ENCODE data around the gene ZBTB9. TPM values are rescaled to one million over a fixed set of nuclear protein-coding genes. Genes with fewer than 3 reads are reported as not detected.

The ZBTB9 gene, protein sequence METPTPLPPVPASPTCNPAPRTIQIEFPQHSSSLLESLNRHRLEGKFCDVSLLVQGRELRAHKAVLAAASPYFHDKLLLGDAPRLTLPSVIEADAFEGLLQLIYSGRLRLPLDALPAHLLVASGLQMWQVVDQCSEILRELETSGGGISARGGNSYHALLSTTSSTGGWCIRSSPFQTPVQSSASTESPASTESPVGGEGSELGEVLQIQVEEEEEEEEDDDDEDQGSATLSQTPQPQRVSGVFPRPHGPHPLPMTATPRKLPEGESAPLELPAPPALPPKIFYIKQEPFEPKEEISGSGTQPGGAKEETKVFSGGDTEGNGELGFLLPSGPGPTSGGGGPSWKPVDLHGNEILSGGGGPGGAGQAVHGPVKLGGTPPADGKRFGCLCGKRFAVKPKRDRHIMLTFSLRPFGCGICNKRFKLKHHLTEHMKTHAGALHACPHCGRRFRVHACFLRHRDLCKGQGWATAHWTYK
- 3.9 and 8.0 TPM in 2 replicates for total RNA-seq

DNA sequence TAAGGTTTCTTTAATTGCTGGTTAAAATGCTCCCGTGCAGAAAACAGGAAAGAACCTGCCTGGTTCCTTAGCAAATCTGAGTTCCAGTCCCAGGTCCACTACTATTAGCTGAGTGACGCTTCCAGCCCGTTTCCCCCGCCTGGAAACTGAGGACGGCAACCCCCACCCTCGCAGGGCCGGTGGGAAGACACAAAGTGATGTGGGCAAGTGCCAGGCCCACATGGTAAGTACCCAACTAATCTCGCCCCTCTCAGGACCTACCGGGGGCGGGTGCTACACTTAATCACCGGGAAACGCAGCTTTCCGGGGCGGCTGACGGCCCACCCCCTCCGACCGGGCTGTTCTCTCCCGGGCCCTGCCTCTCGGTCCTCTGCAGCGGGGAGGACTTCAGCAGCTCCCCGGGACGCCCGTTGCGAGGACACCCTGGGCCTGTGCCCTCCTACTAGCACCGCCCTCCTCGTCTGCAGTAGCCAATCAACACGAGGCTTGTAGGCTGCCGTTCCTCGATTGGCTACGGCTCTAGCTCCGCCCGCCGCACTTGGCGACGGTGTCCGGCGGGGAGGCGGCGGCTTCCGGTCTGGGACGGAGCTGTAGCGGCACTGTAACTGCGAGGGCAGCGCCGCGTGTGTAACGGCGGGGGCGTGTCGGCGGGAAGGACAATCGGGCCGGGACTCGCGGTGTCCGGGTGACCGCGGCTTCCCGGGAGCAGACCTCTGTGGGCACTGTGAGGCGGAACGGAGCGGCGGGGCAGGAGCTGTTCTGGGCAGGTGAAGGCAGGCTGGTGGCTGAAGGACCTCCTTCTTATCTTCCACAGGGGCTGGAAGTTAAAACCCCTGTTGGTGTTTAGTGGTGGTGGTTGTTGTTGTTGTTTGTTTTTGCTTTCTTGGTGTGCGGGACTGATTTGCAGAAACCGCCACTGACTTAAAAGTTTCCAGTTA, at the start of gene ZBTB9:
TSS of gene ZBTB9 (plus strand) at position 568 of the 938 bp plus-strand sequence. CDS start 525 bp downstream, outside the sequence.

DNA sequence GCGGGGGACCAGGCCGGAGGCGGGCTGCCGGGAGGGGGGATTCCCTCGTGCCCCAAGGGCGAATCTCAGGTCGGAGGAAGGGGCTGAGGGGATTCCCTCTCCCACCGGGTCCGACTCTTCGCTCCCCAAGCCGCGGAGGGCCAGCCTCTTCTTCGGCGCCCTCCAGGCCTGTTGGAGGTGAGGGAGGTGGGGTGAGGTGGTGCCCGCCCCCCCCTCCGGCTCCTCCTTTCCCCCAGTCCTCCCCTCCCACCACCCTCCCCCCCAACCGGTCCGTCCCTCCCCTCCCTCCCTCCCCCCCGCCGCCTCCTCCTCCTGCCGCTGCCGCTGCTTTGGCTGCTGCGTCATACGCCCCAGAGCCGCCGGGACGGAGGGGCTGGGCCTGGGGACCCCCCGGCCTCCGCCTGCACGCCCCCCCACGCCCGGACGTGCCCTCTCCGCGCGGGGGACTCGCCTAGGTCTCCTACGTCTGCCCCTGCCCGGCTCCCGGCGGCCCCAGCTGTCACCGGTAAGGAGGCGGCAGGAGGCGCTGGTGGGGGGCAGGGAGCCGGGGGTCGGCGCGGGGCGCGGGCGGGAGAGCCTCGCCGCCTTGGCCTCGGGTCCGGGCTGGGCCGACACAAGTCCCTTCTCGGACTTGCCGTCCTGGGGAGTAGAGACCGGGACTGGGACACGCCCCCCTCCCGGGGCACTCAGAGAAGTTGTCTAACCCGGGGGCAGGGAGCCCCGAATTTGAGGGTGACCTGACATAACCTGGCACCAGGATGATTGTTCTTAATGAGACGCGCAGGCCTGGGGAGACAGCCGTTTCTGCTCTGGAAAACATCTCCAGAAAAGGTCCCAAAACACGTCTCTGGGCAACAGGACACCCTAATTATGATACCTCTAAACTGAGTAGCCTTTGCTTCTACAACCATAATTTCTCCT, 43.4 kb upstream of the ZBTB9 start, which contains the start of gene PHF1:
TSS of gene PHF1 (plus strand) at position 304 of the 921 bp plus-strand sequence. CDS start 1,250 bp downstream, outside the sequence.

DNA sequence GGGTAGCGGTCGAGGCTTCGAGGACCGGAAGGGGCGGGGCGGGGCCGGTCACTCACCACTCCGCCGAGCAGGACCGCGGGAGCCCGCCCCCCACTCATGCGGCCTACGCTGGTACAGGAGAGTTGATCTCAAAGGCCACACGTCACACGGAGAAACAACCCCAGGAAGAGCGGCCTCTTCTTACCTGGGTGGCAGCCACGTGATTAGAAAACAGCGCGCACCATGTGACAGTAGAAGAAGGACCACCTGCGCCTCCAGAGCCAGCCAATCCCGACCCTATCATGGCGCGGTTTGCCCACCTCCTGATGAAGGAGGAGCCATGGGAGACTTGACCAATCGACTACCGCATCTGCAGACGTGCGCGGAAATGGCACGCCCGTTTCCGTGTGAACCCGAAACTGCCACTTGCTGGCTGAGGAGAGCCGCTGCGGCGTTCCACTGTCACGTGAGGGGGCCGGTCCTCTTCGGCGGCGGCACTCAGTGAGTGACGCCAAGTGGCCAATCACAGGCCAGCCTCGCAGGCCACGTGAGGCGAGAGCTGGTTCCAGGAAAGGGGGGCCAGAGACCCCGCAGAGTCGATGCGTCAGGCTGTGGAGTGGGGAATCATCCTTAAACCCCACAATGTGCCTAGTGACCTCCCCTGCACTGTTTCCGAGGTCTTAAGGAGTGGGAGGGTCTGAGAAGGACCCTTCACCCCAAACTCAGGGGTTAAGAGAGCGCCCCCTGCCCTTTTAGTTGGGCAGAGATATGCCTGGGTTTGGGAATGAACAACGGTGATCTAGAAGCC, 36.3 kb upstream of the ZBTB9 start, which contains the start of gene CUTA:
TSS of gene CUTA (minus strand) at position 205 of the 787 bp plus-strand sequence. CDS start at position 98, 107 bp downstream.

DNA sequence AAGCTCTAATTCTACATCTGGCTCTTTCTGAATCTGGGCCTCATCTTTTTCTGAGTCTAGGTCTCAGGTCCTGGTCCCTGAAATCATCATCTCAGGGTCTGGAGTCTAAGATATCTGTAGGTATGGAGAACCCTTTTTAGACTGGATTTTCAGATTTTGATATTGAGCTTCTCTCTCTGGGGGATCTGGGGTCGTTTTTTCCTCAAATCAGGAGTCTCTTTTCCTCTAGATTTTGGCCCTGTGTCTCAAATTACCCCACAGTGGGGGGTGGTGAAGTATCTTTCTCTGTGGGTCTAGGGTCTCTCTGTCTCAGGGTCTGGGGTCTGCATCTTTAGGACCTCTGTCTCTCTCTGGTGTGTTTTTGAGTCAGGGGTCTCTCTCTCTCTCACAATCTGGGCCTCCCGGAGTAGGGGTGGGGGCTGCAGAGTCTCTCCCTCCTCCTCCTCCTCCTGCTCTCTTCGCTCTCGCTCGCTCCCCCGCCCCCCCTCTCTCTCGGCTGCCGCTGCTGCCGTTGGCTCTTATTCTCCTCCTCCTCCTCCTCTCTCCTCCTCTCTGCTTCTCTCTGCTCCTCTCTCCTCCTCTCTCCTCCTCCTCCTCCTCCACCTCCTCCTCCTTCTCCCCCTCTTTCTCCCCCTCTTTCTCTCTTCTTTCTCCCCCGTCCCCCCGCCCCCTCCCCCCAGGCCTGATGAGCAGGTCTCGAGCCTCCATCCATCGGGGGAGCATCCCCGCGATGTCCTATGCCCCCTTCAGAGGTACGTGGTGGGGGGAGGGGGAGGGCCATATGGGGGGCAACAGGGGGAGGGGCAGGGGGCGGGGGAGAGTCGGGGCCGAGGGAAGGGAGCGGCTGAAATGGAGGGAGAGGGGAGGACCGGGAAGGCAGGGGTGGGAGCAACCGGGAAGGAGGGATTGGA, 34.5 kb upstream of the ZBTB9 start, which contains the start of gene SYNGAP1:
TSS of gene SYNGAP1 (plus strand) at position 486 of the 911 bp plus-strand sequence. CDS start at position 686, 200 bp downstream.

Other genes starting within 250 kb of the ZBTB9 start
- gene HSD17B8, start 249.9 kb upstream of the ZBTB9 start, total RNA-seq = 1.8 and 4.5 TPM in 2 replicates
- 23.8 and 26.4 TPM in 2 replicates for gene RING1, start 246.1 kb upstream of the ZBTB9 start, total RNA-seq
- 32.4 and 33.9 TPM in 2 replicates for gene VPS52, start 182.7 kb upstream of the ZBTB9 start, total RNA-seq
- 1,202 and 4,104 TPM in 2 replicates for gene RPS18, start 182.5 kb upstream of the ZBTB9 start, total RNA-seq
- gene B3GALT4, start 177.5 kb upstream of the ZBTB9 start, total RNA-seq = 2.3 and 4.2 TPM in 2 replicates
- 64.0 and 111 TPM in 2 replicates for gene WDR46, start 165.3 kb upstream of the ZBTB9 start, total RNA-seq
- 29.2 and 41.0 TPM in 2 replicates for gene PFDN6, start 165.0 kb upstream of the ZBTB9 start, total RNA-seq
- gene RGL2, start 155.6 kb upstream of the ZBTB9 start, total RNA-seq = 18.7 and 30.7 TPM in 2 replicates
- gene TAPBP, start 140.5 kb upstream of the ZBTB9 start, total RNA-seq = 69.8 and 119 TPM in 2 replicates
- 19.4 and 21.1 TPM in 2 replicates for gene ZBTB22, start 136.8 kb upstream of the ZBTB9 start, total RNA-seq
- 45.7 and 84.3 TPM in 2 replicates for gene DAXX, start 131.6 kb upstream of the ZBTB9 start, total RNA-seq
- gene KIFC1, start 62.8 kb upstream of the ZBTB9 start, total RNA-seq = 1.2 and 11.2 TPM in 2 replicates
- gene PHF1, start 43.6 kb upstream of the ZBTB9 start, total RNA-seq = 25.7 and 27.9 TPM in 2 replicates
- 84.6 and 90.6 TPM in 2 replicates for gene CUTA, start 36.5 kb upstream of the ZBTB9 start, total RNA-seq
- 3.9 and 10.1 TPM in 2 replicates for gene SYNGAP1, start 34.5 kb upstream of the ZBTB9 start, total RNA-seq
- gene BAK1, start 125.7 kb downstream of the ZBTB9 start, total RNA-seq = 14.8 and 19.7 TPM in 2 replicates
- 13.1 and 36.3 TPM in 2 replicates for gene ITPR3, start 166.7 kb downstream of the ZBTB9 start, total RNA-seq